Activated CD4-positive, alpha-beta T cell treated with anti-CD3 and anti-CD28 coated beads, Interleukin-2, amount 50 U/mL, for 48 hours (primary cell): ENCODE data around the gene SPDEF.

ENCODE experiments used
- DNase-seq, 2 experiments: peaks; one replicate each; pipeline ENCODE4 v3.0.0-alpha.2; 2020

Gene SPDEF

DNA sequence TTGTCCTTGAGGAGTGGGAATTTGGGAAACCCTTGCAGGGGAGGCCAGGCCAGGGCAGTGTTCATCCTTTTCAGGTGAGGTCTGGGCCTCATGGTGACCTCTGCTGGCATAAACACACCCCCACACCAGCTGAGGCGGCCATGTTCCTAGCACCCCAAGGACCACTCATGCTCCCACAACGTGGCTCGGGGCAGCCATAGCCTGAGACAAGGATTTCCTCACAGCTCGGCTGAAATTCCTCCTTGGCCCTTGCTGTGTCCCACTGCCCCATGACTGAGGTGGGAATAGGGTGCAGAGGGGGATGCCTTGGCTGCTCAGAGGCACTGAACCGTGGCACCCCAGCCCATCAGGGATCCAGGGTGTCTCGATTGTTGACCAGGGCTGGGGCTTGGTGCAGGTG, 27.3 kb upstream of the SPDEF start:
- DNase-seq = peak; percentile 12 to 21

DNA sequence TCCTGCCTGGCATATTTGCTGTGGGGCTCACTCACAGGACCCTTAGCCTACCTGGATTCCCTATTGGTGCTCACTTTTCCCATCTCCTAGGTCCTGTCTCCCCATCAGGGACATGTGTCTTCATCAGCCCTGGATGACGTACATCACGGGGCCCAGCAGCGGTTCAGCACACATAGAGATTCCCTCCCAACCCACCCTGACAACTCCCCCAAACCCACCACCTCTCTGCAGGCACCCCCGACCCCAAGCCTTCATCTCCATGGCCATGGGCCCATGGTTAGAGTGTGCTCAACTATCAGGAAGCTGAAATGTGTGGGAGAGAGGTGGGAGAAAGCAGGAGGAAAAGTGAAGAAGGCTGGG, 25.4 kb upstream of the SPDEF start:
- DNase-seq = no peak

DNA sequence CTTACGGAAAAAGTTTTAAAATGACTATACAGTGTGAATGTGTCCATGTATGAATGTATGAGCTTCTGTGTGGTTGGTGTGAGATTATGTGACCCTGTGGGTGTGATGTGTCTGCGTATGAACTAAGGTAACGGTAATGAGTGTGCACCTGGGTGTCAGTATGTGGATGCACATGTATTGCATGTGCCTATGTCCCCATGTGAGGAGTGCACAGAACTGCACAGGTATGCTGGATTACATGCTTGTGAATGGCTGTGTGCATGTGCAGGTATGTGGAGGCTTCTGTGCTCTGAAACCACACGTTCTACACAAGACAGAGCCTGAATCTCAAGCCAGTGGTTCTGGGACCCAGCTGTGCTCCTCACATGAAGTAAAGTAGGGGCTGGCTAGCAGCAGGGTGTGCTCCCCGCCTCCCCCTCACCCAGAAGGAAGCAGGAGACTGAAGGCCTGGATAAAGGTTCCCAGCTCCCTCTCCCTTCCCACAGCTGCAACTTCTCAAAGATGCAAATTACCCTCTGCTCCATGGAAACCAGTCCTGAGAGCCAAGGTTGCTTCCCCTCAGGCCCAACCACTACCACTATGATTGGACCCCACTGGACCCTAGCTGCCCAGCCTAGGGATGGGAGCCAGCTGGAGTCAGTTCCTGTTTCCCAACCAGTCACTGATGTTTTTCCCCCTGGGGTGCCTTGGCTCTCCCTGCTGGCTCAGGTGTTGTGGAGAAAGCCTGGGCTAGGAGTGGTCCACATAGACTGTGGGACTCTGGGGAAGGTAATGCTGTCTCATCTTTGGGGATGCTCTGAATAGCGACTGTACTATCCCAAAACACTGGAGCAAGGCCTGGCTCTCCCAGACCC, 24.8 kb upstream of the SPDEF start:
- no peak for DNase-seq

DNA sequence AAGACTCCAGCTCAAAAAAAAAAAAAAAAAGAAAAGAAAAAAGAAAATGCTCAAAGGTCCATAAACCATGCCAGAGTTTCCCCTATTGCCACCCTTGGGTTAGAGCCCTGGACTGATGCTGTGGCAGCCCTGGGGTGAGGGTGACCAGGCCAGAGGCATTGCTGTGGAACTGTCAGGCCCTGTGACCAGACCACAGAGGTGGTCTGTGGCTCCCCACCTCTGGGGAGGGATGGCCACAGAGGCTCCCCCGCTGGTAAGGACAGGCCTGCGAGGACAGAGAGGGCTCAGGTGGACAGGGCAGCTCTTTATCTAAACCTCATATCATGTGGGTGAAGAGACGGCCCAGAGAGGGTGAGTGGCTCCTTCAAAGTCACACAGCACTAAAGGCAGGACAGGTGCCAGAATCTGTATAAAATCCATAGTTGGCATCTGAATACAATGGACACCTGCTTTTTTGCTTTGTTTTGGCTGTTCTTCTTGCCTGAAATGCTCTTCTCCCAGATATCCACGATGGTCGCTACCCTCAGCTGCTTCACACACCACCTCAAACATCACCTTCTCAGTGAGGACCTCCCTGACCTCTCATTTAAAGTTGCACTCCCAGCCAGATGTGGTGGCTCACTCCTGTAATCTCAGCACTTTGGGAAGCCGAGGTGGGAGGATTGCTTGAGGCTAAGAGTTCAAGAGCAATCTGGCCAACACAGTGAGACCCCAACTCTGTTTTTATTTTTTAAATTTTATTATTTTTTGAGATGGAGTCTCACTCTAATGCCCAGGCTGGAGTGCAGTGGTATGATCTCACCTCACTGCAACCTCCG, 22.5 kb upstream of the SPDEF start:
- DNase-seq = no peak

DNA sequence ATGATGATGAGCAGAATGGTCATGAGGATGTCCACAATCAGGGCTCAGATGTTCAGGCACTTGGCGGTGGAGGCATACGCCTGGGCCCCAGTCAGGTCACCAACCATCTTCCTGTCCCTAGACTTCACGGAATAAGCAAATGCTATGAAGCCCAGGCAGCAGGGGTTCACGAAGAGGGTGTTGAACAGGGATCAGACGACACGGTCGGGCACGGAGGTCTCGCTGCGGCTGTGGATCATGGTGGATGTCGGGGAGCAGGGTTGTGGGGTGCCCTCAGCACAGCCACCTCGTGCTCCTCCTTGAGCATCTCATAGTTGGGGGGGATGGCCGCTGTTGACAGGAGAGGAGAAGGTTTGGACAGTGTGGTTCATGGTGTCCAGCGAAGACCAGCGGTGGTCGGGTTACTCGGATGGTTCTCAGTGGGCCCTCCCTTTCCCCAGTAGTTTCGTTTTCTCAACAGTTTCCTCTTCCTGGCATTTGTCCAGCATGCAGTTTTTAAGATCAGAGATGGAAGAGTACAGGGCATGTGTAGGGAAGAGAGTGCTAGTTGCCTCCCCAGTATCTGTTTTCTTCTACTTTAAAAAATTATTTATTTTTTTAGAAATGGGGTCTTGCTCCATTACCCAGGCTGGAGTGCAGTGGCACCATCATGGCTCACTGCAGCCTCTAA, 20.3 kb upstream of the SPDEF start:
- DNase-seq = no peak

DNA sequence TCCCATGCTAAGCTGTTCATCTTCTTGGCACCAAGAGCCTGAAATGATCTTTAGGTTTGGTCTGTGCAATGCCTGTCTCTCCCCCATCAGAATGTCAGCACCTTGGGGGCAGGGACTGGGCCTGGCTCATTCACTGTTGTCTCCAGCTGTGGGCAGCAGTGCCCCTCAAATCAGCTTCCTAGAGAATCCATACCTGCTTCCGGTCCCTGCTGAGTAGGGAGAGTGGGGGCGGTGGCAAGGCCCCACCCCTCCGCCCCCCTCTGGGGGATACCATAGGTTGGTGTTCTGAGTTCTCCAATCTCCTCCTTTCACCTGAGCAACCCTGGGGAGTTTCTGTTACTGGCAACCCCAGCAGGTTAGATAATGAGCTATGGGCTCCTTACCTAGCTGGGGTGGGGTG, 19.2 kb upstream of the SPDEF start:
- no peak for DNase-seq

DNA sequence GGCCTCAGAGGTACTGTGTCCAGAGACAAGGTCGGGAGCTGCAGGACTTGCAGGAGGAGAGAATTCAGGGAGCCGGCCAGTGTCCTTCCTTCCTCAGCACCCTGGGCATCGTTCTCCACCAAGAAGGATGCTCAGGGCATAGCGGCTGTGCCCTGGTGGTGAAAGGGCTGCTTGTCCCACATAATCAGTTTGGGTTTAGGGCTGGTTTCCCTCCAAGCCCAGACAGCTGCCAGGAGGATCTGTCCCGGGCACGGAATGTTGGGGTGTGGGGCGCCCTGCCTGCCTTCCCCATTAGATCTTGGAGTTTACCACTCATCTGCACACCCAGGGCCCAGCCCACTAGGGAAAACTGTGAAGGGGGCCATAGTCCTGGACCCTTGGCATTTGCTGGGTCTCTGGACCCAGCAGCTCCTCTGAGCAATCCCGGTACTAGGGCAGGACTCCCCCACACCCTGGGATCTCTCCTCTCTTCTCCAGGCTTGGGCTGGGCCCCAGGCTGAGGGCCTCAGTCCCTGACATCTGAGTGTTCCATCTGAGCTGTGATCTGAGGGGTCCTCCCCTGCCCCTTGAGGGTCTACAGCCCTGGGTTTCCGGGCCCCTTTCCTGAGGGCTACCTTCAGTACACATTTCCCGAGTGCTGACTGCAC, 18.6 kb upstream of the SPDEF start:
- no peak for DNase-seq

DNA sequence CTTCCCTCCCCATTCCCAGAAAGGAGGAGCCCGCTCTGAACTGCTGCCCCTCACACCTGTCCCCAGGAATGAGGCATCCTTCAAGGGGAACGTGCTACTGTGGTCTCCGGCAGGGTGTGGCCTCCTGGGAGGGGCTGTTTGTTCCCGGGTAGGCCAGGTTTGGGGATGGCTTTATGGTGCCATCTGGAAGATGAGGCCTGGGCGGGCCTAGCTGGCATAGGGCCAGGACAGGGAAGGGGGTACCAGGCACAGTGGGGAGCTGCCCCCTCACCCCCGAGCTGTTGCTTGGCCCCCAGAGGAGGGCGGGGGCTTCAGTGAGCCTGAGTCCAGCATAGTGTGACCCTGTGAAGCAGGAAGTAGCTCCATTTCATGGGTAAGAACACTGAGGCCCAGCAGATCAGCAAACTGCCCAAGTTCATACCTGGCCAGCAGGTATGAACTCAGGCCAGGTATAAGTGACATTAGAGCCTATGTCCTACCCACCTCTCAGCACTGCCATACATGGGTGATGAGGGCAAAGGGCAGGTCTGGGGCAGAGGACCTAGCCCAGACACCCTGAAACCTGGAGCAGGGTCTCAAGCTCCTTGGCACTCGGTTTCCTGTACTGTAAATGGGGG, 17.5 kb upstream of the SPDEF start:
- DNase-seq = no peak

DNA sequence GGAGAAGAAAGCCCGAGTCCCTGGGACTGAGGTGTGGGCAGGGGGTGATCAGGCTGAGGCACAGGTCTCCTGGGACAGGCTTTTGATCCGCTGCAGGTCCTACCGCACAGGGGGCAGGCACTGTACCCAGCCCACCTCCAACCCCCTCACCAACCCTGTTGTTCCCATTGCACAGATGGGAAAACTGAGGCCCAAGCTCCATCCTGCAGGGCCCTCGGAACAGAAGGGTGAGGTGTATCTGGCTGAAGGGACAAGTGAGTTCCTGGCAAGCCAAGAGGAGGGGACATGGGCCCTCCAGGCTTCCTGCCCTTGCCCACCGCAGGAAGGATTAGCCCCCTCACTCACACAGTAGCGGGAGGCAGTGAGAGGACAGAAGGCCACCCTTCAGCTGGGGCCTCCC, 16.5 kb upstream of the SPDEF start:
- DNase-seq = no peak

DNA sequence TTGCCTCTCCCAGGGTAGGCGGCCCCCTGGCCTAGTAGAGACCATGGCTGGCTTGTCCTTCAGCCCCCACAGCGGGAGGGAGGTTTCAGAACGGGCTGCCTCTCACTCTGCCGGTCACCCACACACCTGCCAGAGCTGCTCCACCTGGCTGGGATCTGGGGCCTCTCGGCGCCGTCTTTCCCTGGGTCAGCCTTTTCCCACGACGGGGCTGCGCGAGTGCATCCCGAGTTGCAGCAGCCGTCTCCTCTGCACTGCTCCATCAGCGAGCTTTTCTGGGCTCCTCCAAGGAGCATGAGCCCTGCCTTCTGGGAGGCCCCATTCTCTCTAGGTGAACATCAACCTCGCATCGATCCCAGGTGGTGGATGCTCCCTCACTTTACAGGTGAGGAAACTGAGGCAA, 15.9 kb upstream of the SPDEF start:
- no peak for DNase-seq

DNA sequence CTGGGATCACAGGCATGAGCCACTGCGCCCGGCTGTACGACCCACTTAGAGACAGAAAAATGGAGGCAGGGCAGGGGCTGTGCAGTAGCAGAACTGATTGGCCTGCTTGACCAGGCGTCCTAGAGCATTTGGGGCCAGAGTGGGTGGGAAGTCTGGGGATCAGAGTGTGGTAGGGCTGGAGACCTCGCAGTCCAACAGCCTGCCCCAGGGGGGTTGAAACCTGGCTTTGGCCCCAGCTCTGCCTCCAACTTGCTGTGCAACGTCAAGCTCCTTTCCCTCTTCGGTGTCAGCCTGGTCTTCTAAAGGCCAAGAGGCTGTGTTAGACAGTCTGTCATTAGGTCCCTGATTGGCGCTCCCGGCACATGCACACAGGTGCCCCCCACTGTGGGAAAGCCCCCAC, 15.3 kb upstream of the SPDEF start:
- no peak for DNase-seq

DNA sequence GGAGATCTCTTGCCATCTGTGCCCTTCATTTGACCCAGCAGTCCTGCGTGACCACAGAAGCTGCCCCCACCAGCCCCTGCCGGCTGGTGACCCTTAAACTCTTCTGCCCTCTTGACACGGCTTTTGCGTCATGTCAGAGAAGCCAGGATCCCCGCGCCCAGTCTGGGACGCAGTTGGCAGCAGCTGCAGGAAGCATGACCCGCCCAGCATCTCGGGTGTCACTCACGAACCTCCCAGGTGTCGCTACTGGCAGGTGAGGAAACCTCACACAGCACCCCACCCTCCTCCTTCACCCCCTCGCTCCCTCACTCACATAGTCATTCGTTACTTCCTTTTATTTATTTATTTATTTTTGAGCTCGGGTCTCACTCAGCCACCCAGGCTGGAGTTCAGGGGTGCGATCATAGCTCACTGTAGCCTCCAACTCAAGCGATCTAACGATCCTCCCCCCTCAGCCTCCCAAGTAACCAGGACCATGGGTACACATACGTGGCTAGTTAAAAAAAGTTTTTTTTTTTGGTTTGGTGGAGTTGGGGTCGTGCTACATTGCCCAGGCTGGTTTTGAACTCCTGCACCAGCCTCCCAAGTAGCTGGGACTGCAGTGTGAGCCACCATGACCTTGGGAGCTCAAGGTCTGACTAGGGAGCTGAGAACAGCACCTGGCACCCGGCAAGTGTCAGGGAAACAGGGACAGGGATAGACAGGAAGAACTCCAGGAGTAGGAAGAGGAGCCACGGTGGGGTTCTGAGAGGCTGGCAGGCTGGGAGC, 14.1 kb upstream of the SPDEF start:
- no peak for DNase-seq

DNA sequence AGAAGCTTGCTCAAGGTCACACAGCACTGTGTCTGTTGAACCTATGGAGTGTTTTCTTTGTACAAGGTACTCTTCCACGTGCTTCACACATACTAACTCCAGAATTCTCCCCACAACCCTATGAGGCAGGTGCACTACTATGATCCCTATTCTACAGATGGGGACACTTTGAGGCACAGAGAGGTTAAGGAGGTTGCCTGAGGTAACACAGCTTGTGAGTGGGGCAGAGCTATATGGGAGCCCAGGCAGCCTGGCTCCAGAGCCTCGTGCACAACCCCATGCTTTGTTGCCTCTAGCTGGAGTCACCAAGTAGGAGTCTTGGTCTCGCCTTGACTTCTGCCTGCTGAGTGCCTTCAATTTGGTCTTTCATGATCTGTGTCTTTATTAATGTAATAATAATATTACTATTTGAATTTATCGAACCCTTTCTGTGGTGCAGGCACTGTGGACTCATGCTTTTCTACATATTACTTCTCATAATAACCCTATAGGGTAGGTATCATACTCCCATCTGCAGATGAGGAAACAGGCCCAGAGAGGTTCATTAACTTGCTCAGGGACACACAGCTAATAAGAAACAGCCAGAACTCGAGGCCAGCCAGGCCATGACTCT, 13.3 kb upstream of the SPDEF start:
- DNase-seq = no peak

DNA sequence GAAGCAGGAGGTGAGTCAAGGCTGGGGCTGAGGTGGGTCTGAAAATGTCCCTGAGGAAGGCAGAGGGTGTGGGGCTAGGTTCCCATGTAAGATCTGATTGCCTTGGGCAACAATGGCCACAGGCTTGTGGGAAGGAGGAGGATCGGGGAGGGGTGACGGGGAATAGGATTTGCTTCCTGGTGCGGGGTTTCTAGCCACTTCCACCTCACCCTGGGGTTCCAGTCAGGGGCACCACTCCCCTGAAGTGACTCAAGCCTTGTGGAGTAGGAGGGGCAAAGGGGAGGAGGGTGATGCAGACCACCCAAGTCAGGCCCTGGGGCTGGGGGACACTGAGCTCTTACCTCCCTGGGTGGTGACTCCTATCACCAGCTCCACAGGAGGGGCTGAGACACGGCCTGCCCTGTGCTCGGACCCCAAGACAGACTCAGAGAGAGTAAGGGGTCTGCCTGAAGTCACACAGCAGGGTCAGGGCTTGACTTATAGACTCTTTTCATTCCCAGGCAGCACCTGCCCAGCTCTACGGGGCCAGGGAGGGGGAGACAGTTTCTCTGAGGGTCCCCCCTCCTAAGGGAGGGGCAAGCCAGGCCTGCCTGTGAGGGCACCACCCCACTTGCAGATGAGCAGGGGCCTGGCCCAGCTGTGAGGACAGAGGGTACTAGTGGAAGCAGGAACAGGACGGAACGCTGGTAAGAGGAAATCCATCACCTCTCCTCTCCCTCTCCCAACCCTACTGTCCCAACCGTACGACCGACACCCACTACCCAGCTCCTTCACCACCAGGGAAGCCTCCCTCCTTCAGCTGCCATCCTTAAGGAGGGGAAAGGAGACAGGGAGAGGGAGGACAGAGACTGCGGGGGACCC, 12.4 kb upstream of the SPDEF start:
- DNase-seq = no peak

DNA sequence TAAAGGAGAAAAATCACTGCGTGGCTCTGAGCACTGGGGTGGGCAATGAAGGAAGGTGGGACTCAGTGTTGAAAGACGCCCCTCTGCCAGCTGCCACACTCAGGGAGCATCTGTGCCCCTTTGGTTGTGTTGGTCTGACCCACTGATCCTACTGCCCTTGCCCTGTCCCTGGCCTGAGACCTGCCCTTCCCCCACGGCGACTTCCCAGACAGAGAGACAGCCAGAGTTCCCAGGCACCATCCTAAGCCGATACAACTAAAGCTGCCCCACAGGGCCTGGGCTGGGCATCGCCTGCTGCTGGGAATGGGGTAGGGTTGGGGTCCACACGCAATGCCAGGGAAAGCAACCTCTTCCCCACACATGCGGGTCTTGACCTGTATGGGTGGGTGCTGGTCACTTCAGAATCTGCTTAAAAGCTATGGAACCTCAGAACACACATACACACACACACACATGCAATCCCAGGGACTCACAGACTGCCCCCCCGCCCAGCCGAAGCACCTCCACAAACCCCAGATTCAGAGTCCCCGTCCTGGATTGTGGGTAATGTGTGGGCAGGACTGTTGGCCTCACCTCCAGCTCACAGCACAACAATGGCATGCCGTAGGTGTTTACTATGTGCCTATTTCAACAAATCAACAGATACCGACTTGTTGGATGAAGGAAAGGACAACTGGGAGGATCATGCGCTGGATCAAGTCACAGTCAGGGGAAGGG, 10.9 kb upstream of the SPDEF start:
- no peak for DNase-seq

DNA sequence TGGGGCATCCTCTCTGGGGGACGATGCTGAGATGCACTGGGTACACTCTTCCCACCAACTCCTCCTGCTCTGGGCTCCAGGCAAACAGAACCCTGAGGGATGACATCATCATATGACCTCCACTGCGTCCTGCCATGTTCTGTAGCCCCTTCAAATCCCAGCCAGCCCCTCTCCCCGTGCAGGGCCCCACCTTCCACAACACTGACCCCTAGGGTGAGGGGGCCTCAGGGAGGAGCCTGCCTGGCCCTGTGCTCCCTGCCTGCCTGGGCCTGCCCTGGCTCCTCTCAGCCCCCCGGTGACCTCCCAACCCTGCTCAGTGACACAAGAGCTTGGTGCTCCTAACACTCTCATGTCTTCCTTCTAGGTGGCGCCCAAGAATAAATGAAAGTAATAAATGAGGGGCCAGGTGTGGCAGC, 9.6 kb upstream of the SPDEF start:
- DNase-seq = no peak

DNA sequence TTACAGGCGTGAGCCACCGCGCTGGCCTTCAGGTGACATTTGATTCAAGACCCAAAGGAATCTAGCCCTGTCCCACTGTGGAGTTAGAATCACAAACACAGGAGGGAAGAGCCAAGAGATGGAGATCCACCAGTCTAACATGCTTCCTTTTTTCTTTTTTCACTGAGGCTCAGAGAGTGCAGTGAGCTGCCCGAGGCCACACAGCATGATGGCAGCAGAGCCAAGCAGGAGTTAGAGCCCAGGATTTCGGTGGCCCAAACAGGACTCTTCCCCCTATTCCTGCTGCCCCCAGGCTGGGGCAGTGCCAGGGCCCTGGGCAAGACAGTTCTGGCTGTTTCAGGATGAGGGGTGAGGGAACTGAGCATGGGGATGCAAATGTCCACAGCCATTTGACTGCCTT, 8.1 kb upstream of the SPDEF start:
- DNase-seq = no peak

DNA sequence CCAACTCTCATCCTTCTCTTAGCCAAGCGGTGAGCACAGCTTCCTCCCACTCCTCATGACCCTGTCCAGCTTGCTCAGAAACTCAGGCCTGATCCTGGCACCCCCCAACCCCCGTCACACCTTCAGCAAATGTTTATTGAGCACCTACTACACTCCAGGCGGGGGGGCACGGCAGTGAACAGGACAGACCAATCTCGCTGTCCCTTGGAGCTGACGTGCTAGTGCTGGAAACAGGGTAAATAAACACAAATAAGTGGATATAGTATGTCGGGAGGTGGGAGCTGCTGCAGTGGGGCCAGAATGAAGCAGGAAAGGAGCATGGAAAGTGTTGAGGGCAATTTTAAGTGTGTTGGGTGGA, 7.4 kb upstream of the SPDEF start:
- no peak for DNase-seq

DNA sequence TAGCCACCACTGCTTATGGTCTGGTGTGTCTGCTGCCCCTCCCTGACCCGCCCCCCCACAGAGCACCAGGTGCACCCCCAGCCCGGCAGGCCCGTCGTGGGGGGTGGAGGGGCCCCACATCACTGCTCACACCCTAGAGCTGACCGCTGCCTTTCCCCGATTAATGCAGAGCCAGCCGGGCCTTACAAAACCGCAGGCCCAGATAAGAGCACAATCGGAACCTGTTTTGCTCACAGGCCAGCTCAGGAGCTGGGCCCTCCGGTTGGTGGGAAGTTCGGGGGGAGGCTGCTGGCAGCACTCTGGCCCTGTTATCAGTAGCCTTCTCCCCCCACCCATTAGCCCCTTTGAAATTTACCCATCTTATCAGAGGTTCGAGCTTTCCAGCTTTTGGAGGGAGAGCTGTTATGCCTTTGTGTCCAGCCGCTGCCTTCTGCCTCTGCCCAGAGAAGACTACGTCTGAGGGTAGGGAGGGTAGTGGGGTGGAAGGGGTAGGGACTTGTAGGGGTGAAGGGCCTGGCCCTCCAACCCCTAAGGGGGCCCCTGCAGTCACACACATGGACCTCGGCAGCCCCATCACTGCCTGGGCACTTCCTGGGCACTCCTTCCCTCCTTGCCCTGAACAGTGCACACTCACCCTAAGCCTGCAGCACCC, 6.9 kb upstream of the SPDEF start:
- DNase-seq = no peak
